ENCODE results near the gene LHFPL6.

Gene LHFPL6

GRCh38 chr13:39405596-39406205 lies 197.3 kb downstream of the LHFPL6 start:
- Histone ChIP-seq H3K4me1 (ENCODE audit: insufficient read depth, low read length) (no peaks in the 10 kb centered on the region), H3K36me3 (ENCODE audit: insufficient read depth, low read length) (no peaks in the 10 kb centered on the region), H3K79me2 (ENCODE audit: insufficient read depth, low read length) (no peaks in the 10 kb centered on the region), H3K27me3 (ENCODE audit: insufficient read depth, low read length, poor library complexity) (no peaks in the 10 kb centered on the region), H3K27ac (ENCODE audit: low read length) (no peak overlapping the region), H3K9ac (ENCODE audit: low read depth, low read length) (no peak overlapping the region), H2AFZ (ENCODE audit: low read depth, low read length) (no peak overlapping the region), H3K4me2 (ENCODE audit: insufficient read depth, low read length) (no peak overlapping the region), H3K9me3 (ENCODE audit: insufficient read depth, low read length, severe bottlenecking) (no peaks in the 10 kb centered on the region), H3K4me3 (ENCODE audit: low read depth in 1 of 2, low read length in 2 of 2) (no peak overlapping the region), H4K20me1 (ENCODE audit: insufficient read depth, low read length) (no peaks in the 10 kb centered on the region)
- no peak for ATAC-seq (ENCODE audit: insufficient read depth, low read depth)
- no peak for TF ChIP-seq EZH2 (IDR thresholded peaks at IDR 0.05; ENCODE audit: borderline replicate concordance, low read depth, low read length, severe bottlenecking)
- TF ChIP-seq, protein P1, sequence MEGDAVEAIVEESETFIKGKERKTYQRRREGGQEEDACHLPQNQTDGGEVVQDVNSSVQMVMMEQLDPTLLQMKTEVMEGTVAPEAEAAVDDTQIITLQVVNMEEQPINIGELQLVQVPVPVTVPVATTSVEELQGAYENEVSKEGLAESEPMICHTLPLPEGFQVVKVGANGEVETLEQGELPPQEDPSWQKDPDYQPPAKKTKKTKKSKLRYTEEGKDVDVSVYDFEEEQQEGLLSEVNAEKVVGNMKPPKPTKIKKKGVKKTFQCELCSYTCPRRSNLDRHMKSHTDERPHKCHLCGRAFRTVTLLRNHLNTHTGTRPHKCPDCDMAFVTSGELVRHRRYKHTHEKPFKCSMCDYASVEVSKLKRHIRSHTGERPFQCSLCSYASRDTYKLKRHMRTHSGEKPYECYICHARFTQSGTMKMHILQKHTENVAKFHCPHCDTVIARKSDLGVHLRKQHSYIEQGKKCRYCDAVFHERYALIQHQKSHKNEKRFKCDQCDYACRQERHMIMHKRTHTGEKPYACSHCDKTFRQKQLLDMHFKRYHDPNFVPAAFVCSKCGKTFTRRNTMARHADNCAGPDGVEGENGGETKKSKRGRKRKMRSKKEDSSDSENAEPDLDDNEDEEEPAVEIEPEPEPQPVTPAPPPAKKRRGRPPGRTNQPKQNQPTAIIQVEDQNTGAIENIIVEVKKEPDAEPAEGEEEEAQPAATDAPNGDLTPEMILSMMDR (IDR thresholded peaks at IDR 0.05; ENCODE audit: borderline replicate concordance, extremely low read depth, low read length, poor library complexity, severe bottlenecking) = no peak
- no peak for DNase-seq

DNA sequence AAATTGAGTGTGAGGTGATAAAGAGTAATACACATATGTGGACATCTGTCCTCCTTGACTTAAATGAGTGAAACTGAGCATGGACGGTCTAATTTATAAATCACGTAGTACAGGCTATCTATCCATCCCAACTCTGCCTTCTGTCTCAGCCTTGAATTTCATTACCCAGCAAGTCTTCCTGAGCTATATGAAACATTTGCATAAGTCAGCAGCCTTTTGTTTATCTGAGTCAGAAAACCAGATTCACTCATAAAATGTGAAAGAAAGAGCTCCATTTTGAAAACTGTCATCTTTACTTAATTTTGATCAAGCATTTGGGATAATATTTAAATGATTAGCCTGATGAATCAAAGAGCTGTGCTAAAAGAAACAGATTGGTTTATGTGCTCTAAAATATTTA lies 197.9 kb downstream of the LHFPL6 start:
- no peak overlapping the region for H3K27ac ChIP-seq (ENCODE audit: low read length)
- ATAC-seq (ENCODE audit: insufficient read depth, low read depth) = no peak

GRCh38 chr13:39403106-39403505 lies 199.9 kb downstream of the LHFPL6 start:
- no peak for ATAC-seq (ENCODE audit: insufficient read depth, low read depth)
- no peaks in the 10 kb centered on the region for H3K4me1 ChIP-seq (ENCODE audit: insufficient read depth, low read length)
- no peaks in the 10 kb centered on the region for H3K36me3 ChIP-seq (ENCODE audit: insufficient read depth, low read length)
- no peak overlapping the region for H3K9ac ChIP-seq (ENCODE audit: low read depth, low read length)
- DNase-seq = no peak
- H3K27ac ChIP-seq (ENCODE audit: low read length) = no peak overlapping the region
- H3K9me3 ChIP-seq (ENCODE audit: insufficient read depth, low read length, severe bottlenecking) = no peaks in the 10 kb centered on the region
- H3K4me2 ChIP-seq (ENCODE audit: insufficient read depth, low read length) = no peak overlapping the region
- no peaks in the 10 kb centered on the region for H3K79me2 ChIP-seq (ENCODE audit: insufficient read depth, low read length)
- no peaks in the 10 kb centered on the region for H4K20me1 ChIP-seq (ENCODE audit: insufficient read depth, low read length)
- no peaks in the 10 kb centered on the region for H3K27me3 ChIP-seq (ENCODE audit: insufficient read depth, low read length, poor library complexity)
- H2AFZ ChIP-seq (ENCODE audit: low read depth, low read length) = no peak overlapping the region
- TF ChIP-seq EZH2 (IDR thresholded peaks at IDR 0.05; ENCODE audit: borderline replicate concordance, low read depth, low read length, severe bottlenecking) = no peak
- TF ChIP-seq, protein P1 (IDR thresholded peaks at IDR 0.05; ENCODE audit: borderline replicate concordance, extremely low read depth, low read length, poor library complexity, severe bottlenecking) = no peak
- H3K4me3 ChIP-seq (ENCODE audit: low read depth in 1 of 2, low read length in 2 of 2) = no peak overlapping the region

More for the DNA sequence above, 197.9 kb downstream of the LHFPL6 start:
- Histone ChIP-seq H3K4me2 (ENCODE audit: insufficient read depth, low read length) (no peak overlapping the region), H3K4me1 (ENCODE audit: insufficient read depth, low read length) (no peaks in the 10 kb centered on the region), H3K9me3 (ENCODE audit: insufficient read depth, low read length, severe bottlenecking) (no peaks in the 10 kb centered on the region), H4K20me1 (ENCODE audit: insufficient read depth, low read length) (no peaks in the 10 kb centered on the region), H2AFZ (ENCODE audit: low read depth, low read length) (no peak overlapping the region), H3K36me3 (ENCODE audit: insufficient read depth, low read length) (no peaks in the 10 kb centered on the region), H3K27me3 (ENCODE audit: insufficient read depth, low read length, poor library complexity) (no peaks in the 10 kb centered on the region), H3K79me2 (ENCODE audit: insufficient read depth, low read length) (no peaks in the 10 kb centered on the region), H3K4me3 (ENCODE audit: low read depth in 1 of 2, low read length in 2 of 2) (no peak overlapping the region), H3K9ac (ENCODE audit: low read depth, low read length) (no peak overlapping the region)
- TF ChIP-seq, protein P1 (IDR thresholded peaks at IDR 0.05; ENCODE audit: borderline replicate concordance, extremely low read depth, low read length, poor library complexity, severe bottlenecking) = no peak
- TF ChIP-seq EZH2 (IDR thresholded peaks at IDR 0.05; ENCODE audit: borderline replicate concordance, low read depth, low read length, severe bottlenecking) = no peak
- DNase-seq = no peak
